ENCODE data around the gene CDK19.
"Not testable (repeated sequence)": the region's sequence is repeated elsewhere in the genome, so short reads cannot be mapped to it uniquely, and the experiment has no call there.

The CDK19 gene

DNA sequence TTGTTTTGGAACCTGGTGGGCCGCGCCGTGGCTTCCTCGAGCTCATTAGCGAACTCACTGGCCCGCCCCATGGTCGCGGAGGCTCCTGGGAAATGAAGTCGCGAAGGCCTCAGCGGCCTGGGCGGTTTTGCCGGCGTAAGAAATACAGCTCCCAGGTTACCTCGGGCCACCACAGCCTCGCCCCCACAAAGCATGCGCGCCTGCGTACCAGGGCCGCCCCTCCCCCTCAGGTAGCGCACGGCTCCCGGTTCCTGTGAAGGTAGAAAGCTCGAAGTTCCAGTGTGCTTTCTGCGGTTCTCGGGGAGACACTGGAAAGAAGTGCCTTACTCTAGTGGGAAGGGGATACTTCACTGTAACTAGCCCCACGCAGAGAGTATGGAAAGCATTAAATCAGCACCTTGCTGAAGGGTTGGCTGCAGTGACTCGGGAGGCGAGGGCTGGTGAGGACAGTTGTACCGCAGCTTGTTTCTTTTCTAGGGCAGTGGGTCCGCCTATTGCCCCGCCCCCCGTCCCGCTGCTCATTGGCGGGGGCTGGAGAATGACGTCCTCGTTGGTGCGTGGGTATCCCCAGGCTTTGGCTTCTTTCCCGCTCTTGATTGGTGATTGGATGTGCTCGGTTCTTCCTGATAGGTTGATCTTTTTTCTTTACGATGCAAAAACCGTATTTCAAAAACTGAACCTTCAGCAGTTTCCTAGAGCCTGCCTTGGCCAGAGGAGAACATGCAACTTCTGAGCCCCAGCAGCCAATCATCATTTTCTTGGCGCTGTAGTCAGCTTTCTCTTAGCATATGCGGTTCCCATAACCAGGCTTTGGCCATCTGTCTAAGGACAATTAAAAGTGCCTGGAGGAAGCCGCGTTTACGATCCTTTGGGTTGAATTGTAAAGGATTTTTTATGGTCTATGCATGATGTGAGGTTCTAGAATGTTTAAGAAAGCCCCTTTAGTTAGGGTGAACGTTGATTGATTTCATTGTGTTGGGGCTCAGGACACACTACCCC, at the start of gene CDK19:
CDK19 (minus strand) TSS at position 59 of the 999 bp plus-strand sequence. CDS start 333 bp downstream, outside the sequence.
- DNase-seq (ENCODE audit: low spot score) = peak; percentile 98

DNA sequence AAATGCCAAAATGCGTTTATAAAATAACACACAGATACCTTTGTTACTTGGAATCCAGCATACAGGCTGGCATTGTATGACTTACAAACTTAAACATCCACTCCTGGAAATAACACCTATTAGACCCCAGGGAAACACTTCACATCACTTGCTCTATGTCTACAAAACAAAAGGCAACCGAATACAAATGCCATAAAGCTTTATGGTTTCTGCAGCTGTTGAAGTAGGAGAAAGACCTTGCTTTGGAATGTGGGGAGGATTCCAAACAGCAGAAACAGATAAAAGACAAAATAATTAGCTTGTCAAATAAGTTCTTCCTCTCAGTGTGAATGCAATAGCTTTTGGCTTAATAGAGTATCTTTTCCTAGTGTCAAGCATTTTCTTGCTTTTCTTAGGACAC, 49.6 kb upstream of the CDK19 start:
- DNase-seq (ENCODE audit: low spot score) = no peak

DNA sequence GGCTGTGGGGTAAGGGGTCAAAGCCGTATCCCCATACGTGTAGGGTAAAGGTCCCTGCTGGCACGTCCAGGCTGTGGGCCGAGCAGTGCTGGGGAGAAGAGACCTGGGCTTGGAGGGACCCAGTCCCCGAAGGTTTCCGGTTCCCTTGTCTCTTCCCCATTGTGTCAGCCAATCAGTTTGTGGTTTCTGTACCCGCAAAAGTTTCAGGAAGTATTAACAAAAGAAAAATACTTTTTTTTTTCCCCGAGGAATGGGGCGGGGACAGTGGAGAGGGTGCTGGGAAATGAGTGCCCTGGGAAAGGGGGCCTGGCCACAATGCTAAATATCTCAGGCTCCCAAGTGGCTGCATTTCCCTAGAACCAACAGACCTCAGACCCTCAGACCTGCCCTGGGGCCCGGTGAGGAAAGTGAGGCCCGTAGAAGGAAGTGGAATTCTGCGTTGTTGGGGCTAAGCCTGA, 44.1 kb upstream of the CDK19 start:
- no peak for DNase-seq (ENCODE audit: low spot score)

DNA sequence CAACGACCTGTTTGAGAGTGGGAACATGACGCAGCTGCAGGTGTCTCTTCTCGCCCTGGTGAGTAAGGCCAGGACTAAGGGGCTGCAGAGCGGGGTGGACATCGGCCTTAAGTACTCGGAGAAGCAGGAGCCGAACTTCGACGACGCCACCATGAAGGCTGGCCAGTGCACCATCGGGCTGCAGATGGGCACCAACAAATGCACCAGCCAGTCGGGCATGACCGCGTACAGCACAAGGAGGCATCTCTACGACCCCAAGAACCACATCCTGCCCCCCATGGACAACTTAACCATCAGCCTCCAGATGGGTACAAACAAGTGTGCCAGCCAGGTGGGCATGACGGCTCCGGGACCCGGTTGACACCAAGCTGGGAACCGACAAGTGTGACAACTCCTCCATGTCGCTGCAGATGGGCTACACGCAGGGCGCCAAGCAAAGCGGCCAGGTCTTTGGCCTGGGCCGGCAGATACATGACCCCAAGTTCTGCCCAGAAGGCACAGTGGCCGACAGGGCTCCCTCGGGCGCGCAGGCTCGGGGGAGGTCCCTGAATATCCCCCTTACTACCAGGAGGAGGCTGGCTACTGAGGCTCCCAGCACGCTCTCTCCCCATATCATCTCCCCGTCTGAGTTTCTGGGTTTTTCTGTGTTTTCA, 43.4 kb upstream of the CDK19 start:
- DNase-seq (ENCODE audit: low spot score) = no peak

DNA sequence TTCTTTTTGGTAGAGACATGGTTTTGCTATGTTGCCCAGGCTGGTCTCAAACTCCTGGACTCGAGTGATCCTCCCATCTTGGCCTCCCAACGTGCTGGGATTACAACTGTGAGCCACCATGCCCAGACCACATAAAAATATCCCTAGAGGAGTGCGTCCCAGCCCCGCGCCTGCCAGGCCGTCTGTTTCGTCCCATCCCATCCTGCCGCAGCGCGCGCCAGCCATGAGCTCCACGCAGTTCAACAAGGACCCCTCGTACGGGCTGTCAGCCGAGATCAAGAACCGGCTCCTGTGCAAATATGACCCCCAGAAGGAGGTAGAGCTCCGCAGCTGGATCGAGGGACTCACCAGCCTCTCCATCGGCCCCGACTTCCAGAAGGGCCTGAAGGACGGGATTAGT, 42.7 kb upstream of the CDK19 start:
- DNase-seq (ENCODE audit: low spot score) = no peak

DNA sequence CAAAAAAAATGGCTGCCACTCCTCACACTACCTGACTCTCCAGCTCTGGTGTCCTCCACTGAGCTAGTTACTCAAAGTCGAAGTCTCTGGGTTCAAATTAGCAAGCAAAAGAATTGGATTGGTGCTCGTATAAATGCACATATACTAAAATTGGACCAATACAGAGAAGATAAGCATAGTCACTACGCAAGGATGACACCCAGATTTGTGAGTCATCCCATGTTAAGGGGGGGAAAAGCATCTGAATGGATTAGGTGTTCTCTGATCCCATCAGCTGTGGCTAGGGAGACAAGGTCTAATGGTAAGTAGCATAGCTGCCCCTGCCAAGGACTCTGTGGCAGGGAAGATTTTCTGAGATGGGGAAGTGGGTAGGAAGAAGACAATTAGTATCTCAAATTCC, 41.0 kb upstream of the CDK19 start:
- DNase-seq (ENCODE audit: low spot score) = no peak

DNA sequence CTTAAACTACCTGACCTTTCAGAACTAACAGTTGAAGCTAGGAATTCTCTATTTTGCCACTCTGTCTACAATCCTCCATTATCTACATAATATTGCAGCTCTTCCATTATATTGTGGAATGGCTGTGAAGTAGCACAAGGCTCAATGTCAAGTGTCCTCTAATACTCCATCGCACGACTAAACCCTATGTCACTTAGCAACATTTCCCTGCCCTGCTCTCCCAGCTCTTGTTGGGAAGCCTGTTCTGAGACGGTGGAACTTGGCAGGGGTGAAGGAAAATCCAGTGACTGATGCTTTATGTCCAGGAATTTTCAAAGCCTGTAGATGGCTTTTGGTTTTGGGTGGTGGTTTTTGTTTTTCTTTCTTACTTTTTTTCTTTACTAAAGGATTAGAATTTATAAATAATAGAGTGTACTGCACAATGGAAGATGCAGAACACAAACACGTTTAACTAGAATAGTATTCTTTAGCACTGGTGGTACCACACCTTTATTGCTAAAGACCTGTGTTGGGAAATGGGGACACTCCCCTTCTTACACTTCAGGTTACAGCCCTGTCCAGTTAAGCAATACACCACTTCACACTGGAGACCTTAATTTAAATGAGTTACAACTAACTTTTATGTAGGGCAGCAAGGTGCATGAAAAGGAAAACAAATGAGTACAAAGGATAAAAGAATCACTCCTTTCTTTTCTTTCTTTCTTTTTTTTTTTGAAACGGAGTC, 38.6 kb upstream of the CDK19 start:
- no peak for DNase-seq (ENCODE audit: low spot score)

DNA sequence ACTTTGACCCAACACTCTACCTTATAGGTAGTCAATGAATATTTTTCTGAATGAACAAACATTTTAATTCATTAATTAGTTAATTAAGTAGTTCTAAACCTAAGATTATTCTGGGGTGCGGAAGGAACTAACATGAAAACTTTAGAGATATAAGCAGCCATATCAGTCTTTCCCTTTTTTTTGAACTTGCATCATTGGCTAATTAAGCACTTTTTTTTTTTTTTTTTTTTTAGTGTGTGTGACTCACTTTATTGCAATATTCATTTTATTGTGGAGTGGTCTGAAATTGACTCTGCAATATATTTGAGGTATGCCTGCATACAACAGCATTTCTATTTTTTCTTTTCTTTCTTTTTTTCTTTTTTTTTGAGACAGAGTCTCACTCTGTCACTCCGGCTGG, 37.5 kb upstream of the CDK19 start:
- DNase-seq (ENCODE audit: low spot score) = no peak

DNA sequence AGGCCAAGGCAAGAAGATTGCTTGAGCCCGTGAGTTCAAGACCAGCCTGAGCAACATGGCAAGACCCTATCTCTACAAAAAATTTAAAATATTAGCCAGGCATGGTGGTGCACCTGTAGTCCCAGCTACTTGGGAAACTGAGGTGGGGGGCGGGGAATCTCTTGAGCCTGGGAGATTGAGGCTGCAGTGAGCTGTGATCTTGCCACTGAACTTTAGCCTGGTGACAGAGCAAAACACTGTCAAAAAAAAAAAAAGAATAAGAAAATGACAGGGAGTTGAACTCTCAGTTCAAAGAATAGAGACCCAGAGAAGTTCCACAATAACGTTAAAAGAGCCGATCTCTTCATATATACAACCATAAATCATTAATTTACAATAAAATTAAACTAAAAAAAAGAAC, 34.5 kb upstream of the CDK19 start:
- DNase-seq (ENCODE audit: low spot score) = no peak

DNA sequence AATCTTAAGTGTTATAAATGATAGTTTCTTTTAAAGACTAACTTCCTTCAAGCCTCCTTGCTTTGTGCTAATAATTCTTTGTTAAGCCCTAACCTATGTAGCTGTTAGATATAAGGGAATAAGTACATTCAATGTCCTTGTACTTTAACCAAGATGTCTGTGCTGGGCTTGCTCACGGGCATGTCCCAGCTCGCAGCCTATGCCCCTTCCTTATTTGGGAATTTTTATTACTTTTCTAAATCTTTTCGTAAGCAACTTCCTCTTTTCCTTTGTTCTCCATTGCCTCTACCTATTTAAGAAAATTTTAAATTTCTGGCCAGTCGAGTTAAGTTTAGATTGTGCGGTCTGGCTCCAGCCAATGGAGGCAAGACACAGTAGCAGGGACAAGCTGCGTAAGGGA, 26.0 kb upstream of the CDK19 start:
- DNase-seq (ENCODE audit: low spot score) = no peak

DNA sequence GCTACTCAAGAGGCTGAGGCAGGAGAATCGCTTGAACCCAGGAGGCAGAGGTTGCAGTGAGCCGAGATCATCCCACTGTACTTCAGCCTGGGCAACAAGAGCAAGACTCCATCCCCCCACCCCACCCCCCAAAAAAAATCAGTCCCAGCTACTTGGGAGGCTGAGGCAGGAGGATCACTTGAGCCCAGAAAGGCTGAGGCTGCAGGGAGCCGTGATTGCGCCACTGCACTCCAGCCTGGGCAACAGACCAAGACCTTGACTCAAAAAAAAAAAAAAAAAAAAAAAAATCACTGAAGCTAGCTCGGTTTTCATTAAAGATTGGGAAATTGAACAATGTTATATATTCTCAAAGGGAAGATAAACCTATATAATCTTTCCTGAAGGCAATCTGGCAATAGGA, 20.5 kb upstream of the CDK19 start:
- not testable (repeated sequence) for DNase-seq (ENCODE audit: low spot score)

DNA sequence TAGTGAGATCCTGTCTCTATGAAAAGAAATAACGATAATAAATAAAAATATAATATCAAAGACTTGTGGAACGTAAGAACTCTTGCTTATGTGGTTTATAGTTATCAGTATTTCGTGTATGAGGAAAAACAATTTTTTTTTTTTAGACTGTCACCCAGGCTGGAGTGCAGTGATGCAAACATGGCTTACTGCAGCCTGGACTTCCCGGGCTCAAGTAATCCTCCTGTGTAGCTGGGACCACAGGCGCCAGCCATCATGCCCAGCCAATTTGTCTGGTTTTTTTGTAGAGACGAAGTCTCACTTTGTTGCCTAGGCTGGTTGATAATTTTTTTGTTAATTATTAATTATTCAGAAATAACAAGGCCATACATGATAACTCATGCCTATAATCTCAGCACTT, 18.6 kb upstream of the CDK19 start:
- no peak for DNase-seq (ENCODE audit: low spot score)

DNA sequence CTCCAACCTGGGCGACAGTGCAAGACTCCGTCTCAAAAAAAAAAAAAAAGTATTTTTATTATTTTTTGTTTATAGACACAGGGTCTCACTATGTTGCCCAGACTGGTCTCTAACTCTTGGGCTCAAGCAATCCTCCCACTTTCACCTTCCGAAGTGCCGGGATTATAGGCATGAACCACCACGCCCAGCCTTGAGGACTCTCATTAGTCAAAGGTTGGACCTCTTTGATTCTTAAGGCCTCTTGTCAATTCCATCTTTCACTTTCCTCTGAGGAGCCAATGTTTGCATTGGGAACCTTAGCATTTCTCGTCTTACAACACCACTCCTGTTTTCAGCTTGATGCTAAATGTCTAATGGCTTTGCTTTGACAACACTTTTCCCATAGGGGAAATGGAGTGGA, 16.1 kb upstream of the CDK19 start:
- no peak for DNase-seq (ENCODE audit: low spot score)

DNA sequence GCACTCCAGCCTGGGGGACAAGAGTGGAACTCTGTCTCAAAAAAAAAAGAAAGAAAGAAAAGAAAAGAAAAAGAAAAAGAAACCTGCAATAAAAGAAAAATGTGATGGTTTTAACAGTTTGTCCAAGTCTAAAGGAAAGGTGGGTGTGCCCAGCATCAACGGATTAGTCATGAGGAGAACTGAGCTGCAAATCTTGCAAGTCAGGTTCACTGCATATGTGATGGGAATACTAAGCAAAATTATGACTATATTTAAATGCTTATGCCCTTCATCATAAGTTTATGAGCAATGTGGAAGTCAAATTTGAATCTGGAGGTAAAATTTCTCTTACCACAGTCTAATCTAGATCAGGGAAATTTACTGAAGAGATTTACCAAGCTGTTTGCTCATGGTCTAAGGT, 13.1 kb upstream of the CDK19 start:
- peak; percentile 34 for DNase-seq (ENCODE audit: low spot score)

DNA sequence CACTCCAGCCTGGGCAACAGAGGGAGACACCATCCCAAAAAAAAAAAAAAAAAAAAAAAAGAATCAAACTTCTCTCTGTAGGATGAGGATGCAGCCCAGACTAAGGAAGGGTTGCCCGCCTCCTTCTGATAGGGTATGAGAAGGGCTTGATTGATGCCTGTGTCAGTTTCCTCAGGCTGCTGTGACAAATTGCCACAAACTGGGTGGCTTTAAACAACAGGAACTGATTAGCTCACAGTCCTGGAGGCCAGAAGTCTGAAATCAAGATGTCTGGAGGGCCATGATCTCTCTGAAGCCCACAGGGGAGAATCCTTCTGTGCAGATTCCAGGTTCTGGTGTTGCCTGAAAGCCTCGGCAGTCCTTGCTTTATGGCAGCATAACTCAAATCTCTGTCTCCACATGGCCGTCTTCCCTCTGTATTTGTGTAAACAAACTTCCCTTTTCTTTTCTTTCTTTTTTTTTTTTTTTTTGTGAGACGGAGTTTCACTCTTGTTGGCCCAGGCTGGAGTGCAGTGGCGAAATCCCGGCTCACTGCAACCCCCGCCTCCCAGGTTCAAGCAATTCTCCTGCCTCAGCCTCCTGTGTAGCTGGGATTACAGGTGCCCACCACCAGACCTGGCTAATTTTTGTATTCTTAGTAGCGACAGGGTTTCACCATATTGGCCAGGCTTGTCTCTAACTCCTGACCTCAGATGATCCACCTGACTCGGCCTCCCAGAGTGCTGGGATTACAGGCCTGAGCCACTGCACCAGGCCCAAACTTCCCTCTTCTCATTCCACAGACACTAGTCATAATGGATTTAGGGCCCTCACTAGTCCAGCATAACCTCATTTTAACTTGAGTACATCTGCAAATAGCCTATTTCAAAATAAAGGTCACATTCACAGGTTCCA, 11.2 kb upstream of the CDK19 start:
- DNase-seq (ENCODE audit: low spot score) = no peak

DNA sequence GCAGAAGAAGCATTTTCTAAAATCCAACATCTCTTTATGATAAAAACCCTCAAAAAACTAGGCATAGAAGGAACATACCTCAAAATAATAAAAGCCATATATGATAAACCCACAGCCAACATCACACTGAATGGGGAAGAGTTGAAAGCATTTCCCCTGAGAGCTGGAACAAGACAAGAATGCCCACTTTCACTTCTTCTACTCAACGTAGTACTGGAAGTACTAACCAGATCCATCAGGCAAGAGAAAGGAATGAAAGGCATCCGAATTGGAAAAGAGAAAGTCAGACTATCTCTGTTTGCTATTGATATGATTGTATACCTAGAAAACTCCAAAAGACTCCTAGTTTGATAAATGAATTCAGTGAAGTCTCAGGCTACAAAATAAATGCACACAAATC, 7.9 kb upstream of the CDK19 start:
- no peak for DNase-seq (ENCODE audit: low spot score)

DNA sequence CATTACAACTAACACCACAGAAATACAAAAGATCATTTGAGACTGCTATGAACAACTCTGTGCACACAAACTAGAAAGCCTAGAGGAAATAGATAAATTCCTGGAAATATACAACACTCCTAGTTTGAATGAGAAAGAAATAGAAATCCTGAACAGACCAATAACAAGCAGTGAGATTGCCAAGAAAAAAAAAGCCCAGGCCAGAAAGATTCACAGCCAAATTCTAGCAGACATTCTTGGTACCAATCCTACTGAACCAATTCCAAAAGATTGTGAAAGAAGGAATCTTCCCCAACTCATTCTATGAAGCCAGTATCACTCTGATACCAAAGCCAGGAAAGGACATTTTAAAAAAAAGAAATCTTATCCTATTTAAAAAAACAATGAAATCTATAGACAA, 7.0 kb upstream of the CDK19 start:
- DNase-seq (ENCODE audit: low spot score) = no peak

DNA sequence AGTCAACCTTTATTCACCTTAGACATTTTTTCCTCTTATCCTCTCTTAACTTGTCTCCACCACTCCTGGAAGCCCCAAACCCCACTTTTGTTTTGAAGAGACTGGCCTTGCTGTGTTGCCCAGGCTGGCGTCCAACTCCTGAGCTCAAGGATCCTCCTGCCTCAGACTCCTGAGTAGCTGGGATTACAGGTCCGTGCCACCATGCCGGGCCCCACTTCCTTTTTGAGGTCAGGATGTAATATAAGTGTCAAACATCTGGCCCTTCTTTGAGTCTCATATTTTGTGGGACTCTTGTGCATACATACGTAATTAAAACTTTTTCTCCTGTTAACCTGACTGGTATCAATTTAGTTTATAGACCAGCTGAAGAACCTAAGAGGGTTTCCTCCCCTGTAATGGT, 1.4 kb upstream of the CDK19 start:
- no peak for DNase-seq (ENCODE audit: low spot score)

DNA sequence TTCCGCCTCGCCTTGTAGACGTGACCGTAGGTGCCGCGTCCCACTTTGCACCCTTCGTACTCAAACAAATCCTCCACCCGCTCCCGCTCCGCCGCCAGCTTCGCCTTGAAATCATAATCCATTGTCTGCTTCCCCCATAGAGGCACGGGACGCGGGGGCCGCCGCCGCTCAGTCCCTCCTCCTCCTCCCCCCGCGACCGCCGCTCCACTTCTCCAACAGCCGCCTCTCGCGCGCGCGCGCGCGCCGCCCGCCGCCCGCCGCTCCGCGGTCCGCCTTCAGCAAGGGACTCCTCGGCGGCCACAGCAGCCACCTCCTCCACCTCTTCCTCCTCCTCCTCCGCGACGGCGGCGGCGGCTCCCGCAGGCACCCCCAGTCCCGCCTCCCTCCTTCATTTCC, 256 bp downstream of the CDK19 start:
- DNase-seq (ENCODE audit: low spot score) = no peak

DNA sequence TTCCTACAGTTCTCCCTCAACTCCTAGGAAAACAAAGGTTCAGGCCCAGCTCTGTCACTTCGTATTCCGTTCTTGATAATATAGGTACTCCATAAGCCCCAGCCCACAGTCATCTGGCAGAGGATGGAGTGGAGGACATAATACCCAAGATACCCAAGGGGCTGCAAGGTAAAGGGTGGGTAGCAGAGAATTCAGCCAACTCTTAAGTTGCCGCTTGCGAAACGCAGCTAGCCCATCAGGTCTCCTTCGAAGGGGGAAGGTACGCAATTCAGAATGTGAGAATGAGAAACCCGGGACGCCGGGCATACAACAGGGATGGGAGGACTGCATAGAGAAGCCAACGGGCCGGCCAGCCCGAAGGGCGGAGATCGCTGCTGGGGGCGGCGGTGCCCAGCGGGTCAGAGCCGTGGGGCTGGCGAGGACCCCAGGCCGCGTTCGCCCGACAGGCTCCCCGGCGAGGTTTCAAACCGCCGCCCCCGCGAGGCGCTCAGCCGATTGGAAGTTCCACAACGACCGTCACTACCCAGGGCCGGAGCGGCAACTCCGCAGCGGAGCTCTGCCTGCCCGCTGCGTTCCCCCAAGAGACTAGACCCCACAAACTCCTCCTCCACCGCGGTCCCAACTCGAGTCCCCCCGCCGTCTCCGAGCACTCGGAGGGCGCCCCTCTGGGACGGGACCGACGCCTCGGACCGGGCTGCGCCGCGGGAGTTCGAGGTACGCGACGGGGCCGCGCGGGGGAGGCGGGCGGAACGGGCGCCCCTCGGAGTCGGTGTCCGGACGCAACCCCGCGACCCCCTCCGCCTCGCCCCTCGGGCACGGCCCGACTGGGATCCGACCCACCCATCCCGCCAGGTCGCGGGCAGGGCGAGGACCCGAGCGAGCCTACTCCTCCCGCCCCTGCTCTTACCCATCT, 911 bp downstream of the CDK19 start:
- peak; percentile 54 for DNase-seq (ENCODE audit: low spot score)

Data from RKO (cell line).